GM18870 (cell line): ENCODE results near the gene TPTE.
"Not testable (repeated sequence)": the region's sequence is repeated elsewhere in the genome, so short reads cannot be mapped to it uniquely, and the experiment has no call there.

ENCODE experiments used
- ATAC-seq: cut with Tn5 transposase; IDR thresholded peaks from one replicate; pipeline ENCODE4 v1.9.1; 2021; ENCODE audit warnings: moderate library complexity; ENCODE audit not compliant: unreplicated experiment

The TPTE gene

GRCh38 chr21:10521091-10521598 lies at the start of gene TPTE:
Gene TPTE, plus strand, starts transcription at chr21:10521583. Its CDS starts 17,141 bp downstream, at chr21:10538724.
- ATAC-seq = no peak

GRCh38 chr21:10471999-10472398 lies 49.4 kb upstream of the TPTE start:
- ATAC-seq = not testable (repeated sequence)

GRCh38 chr21:10477794-10478193 lies 43.6 kb upstream of the TPTE start:
- not testable (repeated sequence) for ATAC-seq

DNA sequence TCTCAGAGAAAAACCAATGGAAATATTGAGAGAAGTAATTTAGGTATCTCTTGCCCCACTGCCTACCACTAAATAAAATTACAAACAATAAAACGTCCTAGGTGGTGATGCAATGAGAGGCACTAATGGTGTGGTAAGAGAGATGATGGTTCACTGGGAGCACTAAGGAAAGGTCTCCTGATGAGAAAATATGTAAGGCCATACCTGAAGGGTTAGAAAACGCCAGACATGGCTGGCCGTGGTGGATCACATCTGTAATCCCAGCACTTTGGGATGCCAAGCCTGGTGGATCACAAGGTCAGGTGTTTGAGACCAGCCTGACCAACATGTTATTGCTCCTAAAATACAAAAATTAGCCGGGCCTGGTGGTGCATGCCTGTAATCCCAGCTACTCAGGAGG lies 41.5 kb upstream of the TPTE start:
- ATAC-seq = not testable (repeated sequence)

- ATAC-seq = not testable (repeated sequence)
Observed at GRCh38 chr21:10484864-10485263, 36.5 kb upstream of the TPTE start.

DNA sequence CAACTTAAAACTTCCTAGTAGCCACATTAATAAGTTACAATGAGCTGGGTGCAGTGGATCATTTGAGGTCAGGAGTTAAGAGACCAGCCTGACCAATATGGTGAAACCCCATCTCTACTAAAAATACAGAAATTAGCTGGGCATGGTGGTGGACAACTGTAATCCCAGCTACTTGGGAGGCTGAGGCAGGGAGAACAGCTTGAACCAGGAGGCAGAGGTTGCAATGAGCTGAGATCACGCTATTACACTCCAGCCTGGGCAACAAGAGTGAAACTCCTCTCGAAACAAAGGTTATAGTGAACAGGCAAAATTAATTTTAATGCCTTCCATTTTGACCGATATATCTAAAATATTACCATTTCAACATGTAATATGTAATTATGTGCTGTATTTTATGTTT lies 30.9 kb upstream of the TPTE start:
- ATAC-seq = not testable (repeated sequence)

DNA sequence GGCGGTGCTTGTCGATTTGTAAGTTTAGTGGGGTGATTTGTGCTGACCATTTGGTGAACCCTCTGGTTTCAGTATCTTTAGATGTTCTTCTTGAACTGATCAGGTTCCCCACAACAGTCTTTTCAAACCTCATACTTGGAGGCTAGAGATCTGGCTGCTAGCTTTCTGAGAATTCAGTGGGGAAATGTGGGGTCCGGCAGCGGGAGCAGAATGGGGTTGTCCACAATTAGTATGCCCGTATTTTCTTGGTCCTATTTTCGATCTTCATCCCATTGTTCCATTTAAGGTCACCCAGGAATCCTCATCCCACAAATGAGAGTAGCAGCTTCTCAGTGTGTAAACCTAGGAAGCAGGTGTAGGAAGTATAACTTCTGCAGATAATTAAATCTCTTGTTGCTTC lies 10.3 kb upstream of the TPTE start:
- no peak for ATAC-seq

DNA sequence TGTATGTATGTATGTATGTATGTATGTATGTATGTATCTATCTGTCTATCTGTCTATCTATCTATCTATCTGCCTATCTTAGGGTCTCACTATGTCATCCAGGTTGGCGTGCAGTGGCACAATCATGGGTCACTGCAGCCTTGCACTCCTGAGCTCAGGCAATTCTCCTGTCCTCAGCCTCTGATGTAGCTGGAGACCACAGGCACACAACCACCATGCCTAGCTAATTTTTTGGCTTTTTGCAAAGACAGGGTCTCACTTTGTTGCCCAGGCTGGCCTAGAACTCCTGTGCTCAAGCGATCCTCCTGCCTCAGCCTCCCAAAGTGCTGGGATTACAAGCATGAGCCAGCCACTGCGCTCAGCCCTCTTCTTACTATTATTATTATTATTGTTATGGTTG lies 4.5 kb upstream of the TPTE start:
- not testable (repeated sequence) for ATAC-seq

DNA sequence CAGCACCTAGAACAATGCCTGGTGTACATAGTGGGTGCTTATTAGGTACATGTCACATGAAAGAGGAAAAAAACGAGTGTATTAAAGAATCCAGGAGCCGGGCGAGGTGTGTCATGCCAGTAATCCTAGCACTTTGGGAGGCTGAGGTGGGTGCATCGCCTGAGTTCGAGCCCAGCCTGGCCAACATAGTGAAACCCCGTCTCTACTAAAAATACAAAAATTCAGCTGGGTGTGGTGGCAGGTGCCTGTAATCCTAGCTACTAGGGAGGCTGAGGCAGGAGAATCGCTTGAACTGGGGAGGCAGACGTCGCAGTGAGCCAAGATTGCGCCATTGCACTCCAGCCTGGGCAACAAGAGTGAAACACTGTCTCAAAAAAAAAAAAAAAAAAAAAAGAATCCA lies 3.5 kb upstream of the TPTE start:
- ATAC-seq = not testable (repeated sequence)

- ATAC-seq = not testable (repeated sequence)
Observed at GRCh38 chr21:10521835-10522500, 585 bp downstream of the TPTE start.

- ATAC-seq = no peak
Observed at GRCh38 chr21:10539956-10540355, 18.6 kb downstream of the TPTE start.

GRCh38 chr21:10544376-10544775 lies 23.0 kb downstream of the TPTE start:
- ATAC-seq = not testable (repeated sequence)

- not testable (repeated sequence) for ATAC-seq
Observed at GRCh38 chr21:10547868-10548267, 26.5 kb downstream of the TPTE start.

DNA sequence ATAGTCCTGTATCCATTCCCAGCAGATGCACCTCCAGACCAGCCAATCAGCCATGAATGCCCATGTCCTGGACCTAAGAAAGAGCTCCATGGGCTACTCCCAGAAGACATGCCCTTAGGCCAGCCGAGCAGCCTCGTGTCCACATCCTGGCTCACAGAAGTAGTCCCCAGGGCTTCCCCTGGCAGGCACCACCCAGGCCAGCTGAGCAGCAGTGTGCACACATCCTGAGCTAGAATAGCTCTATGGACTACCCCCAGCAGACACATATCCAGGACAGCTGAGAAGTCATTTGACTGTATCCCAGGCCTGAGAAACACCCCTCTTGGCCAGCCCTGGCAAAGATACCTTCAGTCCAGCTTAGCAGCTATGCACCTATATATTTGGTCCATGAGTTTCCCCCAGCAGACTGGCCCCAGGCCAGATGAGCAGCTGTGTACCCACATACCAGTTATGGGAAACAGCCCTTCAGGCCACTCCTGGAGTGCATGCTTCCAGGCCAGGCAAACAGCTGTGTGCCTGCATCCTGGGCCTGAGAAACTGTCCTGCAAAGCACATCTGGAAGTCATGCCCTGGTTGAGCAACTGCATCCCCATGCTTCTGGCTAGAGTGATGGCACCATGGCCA lies 27.1 kb downstream of the TPTE start:
- not testable (repeated sequence) for ATAC-seq

DNA sequence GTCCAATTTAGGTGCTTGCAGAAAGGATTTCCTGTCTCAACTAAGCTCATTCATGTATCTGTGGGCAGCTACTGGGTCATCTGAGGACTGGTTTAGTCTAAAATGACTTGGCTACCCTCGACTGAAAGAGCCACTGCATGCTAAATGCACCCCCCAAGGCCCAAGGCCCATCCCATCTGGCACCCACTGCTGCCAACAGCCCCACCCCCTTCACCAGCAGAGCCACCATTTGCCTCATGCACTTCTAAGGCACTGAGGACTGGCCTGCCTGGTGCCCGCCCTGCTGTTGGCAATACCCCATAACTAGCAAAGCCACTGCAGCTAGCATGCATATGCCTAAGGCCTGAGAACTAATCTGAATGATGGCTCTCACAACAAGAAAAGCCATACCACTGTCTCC lies 49.4 kb downstream of the TPTE start:
- not testable (repeated sequence) for ATAC-seq

GRCh38 chr21:10574531-10575310 lies 53.3 kb downstream of the TPTE start:
- not testable (repeated sequence) for ATAC-seq

DNA sequence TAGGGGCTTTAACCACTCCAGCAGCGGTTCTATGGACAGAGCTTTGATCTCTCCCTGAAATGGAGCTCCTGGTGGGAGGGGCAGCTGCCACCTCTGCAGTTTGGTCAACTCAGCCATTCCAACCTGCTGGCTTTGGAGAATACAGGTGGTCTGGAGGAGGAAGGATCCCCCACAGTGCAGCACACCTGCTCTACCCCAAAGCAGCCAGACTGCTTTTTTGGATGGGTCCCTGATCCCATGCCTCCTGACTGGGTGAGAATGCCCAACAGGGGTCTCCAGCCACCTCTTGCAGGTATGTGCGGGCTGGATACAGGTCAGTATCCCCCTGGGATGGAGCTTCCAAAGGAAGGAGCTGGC lies 53.9 kb downstream of the TPTE start:
- no peak for ATAC-seq

DNA sequence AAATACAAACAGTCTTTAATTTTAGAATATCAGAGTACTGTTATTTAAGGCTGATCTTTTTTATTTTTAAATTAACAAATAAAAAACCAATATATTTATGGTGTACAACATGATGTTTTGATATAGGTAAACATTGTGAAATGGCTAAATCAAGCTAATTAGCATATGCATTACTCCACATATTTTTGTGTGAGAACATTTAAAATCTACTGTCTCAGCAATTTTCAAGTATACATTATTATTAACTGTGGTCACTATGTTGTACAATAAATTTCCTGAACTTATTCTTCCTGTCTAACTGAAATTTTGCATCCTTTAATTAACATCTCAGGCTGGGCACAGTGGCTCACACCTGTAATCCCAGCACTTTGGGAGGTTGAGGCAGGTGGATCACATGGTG lies 57.5 kb downstream of the TPTE start:
- ATAC-seq = not testable (repeated sequence)

DNA sequence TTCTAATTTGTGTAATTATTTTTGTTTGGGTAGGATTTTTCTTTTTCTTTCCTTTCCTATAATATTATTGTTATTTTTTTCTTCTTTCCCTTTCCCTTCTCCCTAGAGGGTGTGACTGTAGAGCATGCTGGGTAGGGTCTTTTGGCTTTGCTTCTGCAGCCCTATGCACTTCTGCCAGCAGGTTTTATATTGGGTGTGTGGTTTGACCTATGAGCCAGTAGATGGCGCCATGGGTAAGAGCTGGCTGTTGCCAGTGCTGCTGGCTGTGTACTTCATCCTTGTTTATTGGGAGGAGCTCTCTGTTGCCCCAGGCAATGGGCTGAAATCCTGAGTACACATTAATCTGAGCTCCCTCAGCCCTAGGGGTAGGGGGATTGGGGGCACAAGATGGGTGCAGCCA lies 67.7 kb downstream of the TPTE start:
- not testable (repeated sequence) for ATAC-seq

DNA sequence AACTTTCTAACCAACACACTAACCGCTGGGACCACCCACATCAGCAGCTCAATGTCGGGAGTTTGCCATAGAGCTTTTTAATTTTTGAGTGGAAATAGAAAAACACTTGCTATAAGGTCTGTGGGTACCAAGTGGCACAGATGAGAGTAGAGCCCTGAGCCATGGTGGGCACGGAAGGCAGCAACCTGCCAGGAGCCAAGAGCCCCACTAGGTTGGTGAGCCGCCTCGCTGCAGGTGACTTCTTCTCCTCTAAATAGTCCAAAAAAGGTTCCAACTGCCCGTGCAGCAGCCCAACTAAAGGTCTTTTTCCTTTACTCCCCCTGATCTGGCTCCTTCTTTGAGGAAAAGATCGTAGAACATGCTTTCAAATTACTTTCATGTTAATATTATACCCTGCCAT lies 85.7 kb downstream of the TPTE start:
- ATAC-seq = not testable (repeated sequence)

DNA sequence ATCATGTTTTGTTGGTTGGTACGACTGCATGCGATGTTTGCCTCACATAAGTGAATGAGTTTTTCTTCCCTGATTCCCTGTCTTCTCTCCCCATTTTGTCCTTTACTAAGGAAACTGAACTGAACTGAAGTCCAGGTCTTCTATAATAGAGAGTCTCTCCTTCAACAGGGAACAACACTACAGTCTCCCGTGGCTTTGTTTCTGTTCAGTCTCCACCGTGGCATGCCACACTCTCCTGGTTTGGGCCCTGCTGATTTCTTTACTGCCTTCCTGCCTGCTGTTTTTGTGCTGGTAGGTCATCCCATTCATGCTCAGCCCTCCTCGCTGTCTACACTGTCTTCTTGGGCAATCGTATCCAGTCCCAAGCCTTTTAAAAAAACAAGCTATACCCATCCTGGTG lies 92.9 kb downstream of the TPTE start:
- not testable (repeated sequence) for ATAC-seq

DNA sequence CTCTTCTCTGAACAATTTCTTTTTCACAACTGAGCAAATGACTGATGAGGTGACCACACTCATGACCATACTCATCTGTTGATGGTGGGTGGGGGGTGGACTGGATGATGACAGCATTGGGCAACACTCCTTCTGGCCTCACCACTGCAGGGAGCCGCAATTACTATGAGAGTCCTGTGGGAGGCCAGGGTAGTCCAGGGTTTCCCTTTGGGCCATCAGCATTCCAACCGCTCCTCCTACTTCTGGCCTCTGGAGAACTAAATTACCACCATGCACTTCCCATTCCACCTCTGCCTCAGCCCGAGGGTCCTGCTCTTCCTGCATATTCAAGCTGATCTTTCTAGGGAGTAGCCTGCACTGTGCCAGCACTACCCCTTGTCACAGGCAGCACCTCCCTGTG lies 94.7 kb downstream of the TPTE start:
- not testable (repeated sequence) for ATAC-seq
